HG02870 (cell line): ENCODE data around the gene MVB12B.

Source experiments
- ATAC-seq: cut with Tn5 transposase; IDR thresholded peaks from one replicate; pipeline ENCODE4 v1.9.1; 2021; ENCODE audit warnings: mild to moderate bottlenecking, moderate library complexity; ENCODE audit not compliant: unreplicated experiment

Gene MVB12B

GRCh38 chr9:126380447-126380846 lies 53.8 kb downstream of the MVB12B start:
- ATAC-seq = no peak

GRCh38 chr9:126381195-126381594 lies 54.6 kb downstream of the MVB12B start:
- ATAC-seq = no peak

GRCh38 chr9:126383406-126384046 lies 56.9 kb downstream of the MVB12B start:
- no peak for ATAC-seq

GRCh38 chr9:126384926-126385325 lies 58.3 kb downstream of the MVB12B start:
- ATAC-seq = no peak

GRCh38 chr9:126386088-126386487 lies 59.5 kb downstream of the MVB12B start:
- ATAC-seq = no peak

- no peak for ATAC-seq
Observed at GRCh38 chr9:126386776-126387175, 60.1 kb downstream of the MVB12B start.

GRCh38 chr9:126388964-126389708 lies 62.5 kb downstream of the MVB12B start:
- ATAC-seq = no peak

- no peak for ATAC-seq
Observed at GRCh38 chr9:126389992-126390391, 63.4 kb downstream of the MVB12B start.

GRCh38 chr9:126390923-126391322 lies 64.3 kb downstream of the MVB12B start:
- ATAC-seq = no peak

- ATAC-seq = no peak
Observed at GRCh38 chr9:126391713-126392661, 65.4 kb downstream of the MVB12B start.

- ATAC-seq = no peak
Observed at GRCh38 chr9:126392662-126393371, 66.2 kb downstream of the MVB12B start.

- ATAC-seq = no peak
Observed at GRCh38 chr9:126393876-126394275, 67.2 kb downstream of the MVB12B start.

- ATAC-seq = no peak
Observed at GRCh38 chr9:126394802-126395201, 68.2 kb downstream of the MVB12B start.

- no peak for ATAC-seq
Observed at GRCh38 chr9:126395439-126396212, 69.0 kb downstream of the MVB12B start.

- peak; percentile 80 for ATAC-seq
Observed at GRCh38 chr9:126397056-126397455, 70.4 kb downstream of the MVB12B start.

GRCh38 chr9:126398403-126399058 lies 71.9 kb downstream of the MVB12B start:
- no peak for ATAC-seq

GRCh38 chr9:126399251-126399650 lies 72.6 kb downstream of the MVB12B start:
- ATAC-seq = no peak

GRCh38 chr9:126399789-126400188 lies 73.2 kb downstream of the MVB12B start:
- no peak for ATAC-seq

GRCh38 chr9:126400571-126400970 lies 73.9 kb downstream of the MVB12B start:
- no peak for ATAC-seq

- no peak for ATAC-seq
Observed at GRCh38 chr9:126401107-126401506, 74.5 kb downstream of the MVB12B start.
